Glutamatergic neuron (in vitro differentiated cells): ENCODE measurements around the gene HSPA9. TPM values are rescaled to one million over a fixed set of nuclear protein-coding genes. Genes with fewer than 3 reads are reported as not detected.
"Not testable (repeated sequence)": the region's sequence is repeated elsewhere in the genome, so short reads cannot be mapped to it uniquely, and the experiment has no call there.

Experiments
- DNase-seq: peaks from one replicate; pipeline ENCODE4 v3.0.0; 2022
- H3K27ac Mint-ChIP-seq: one replicate; pipeline ENCODE4 v1.8.0; 2020; ENCODE audit warnings: mild to moderate bottlenecking, mixed read lengths, inconsistent platforms; ENCODE audit not compliant: unreplicated experiment
- H3K27me3 Mint-ChIP-seq: one replicate; pipeline ENCODE4 v1.8.0; 2020; ENCODE audit warnings: mild to moderate bottlenecking, moderate library complexity, mixed read lengths, inconsistent platforms; ENCODE audit not compliant: unreplicated experiment
- H3K36me3 Mint-ChIP-seq: one replicate; pipeline ENCODE4 v1.8.0; 2020; ENCODE audit warnings: mild to moderate bottlenecking, mixed read lengths, inconsistent platforms; ENCODE audit not compliant: unreplicated experiment
- H3K4me1 Mint-ChIP-seq: one replicate; pipeline ENCODE4 v1.8.0; 2020; ENCODE audit warnings: mild to moderate bottlenecking, low read depth, mixed read lengths, inconsistent platforms; ENCODE audit not compliant: unreplicated experiment
- H3K4me3 Mint-ChIP-seq: one replicate; pipeline ENCODE4 v1.8.0; 2020; ENCODE audit warnings: mild to moderate bottlenecking, mixed read lengths, inconsistent platforms; ENCODE audit not compliant: unreplicated experiment
- H3K9me3 Mint-ChIP-seq: one replicate; pipeline ENCODE4 v1.8.0; 2020; ENCODE audit warnings: mild to moderate bottlenecking, moderate library complexity, mixed read lengths, inconsistent platforms; ENCODE audit not compliant: unreplicated experiment
- CTCF ChIP-seq: fragments of 200-600 bp; sonication (generic); IDR thresholded peaks from one replicate; pipeline ENCODE4 v1.5.0; 2021; ENCODE audit not compliant: partially characterized antibody, unreplicated experiment
- total RNA-seq: library from RNA; stranded (reverse); fragmentation: NEBNext Ultra II Directional; extraction: Animal tissue kit (Norgen Biotek cat#: 25700); gene quantifications from one replicate; pipeline ENCODE4 v1.2.1, GENCODE V29; 2021; ENCODE audit not compliant: unreplicated experiment

Gene HSPA9
- total RNA-seq, 1 donor from 2014 or later, result 184 TPM

- Mint-ChIP-seq H3K9me3 (no peaks in the 10 kb centered on the region), H3K4me1 (no peaks in the 10 kb centered on the region), H3K27ac (no peak overlapping the region), H3K4me3 (no peak overlapping the region), H3K36me3 (no peaks in the 10 kb centered on the region), H3K27me3 (no peaks in the 10 kb centered on the region)
- TF ChIP-seq CTCF, result no peak
- DNase-seq, result no peak
Observed at GRCh38 chr5:138514021-138514420, 61.2 kb downstream of the HSPA9 start.

- no peak for DNase-seq
- Mint-ChIP-seq H3K27me3 (no peaks in the 10 kb centered on the region), H3K27ac (no peak overlapping the region), H3K4me1 (no peaks in the 10 kb centered on the region), H3K9me3 (no peaks in the 10 kb centered on the region), H3K4me3 (no peak overlapping the region), H3K36me3 (no peaks in the 10 kb centered on the region)
- no peak for TF ChIP-seq CTCF
Observed at GRCh38 chr5:138508958-138509357, 66.2 kb downstream of the HSPA9 start.

- H3K36me3 Mint-ChIP-seq, H3K27me3 Mint-ChIP-seq, DNase-seq, H3K9me3 Mint-ChIP-seq, H3K4me3 Mint-ChIP-seq, H3K4me1 Mint-ChIP-seq: not testable (repeated sequence)
- peak overlapping the region; percentile 25 for H3K27ac Mint-ChIP-seq
Observed at GRCh38 chr5:138507485-138507884, 67.7 kb downstream of the HSPA9 start.

GRCh38 chr5:138506370-138507306, 68.6 kb downstream of the HSPA9 start:
- peaks cover 2% of the 10 kb centered on the region for H3K27me3 Mint-ChIP-seq
- H3K4me1 Mint-ChIP-seq, result no peaks in the 10 kb centered on the region
- no peak overlapping the region for H3K27ac Mint-ChIP-seq

GRCh38 chr5:138504799-138505198, 70.4 kb downstream of the HSPA9 start:
- Mint-ChIP-seq H3K36me3 (no peaks in the 10 kb centered on the region), H3K27ac (peak overlapping the region; percentile 11), H3K4me3 (no peak overlapping the region), H3K9me3 (no peaks in the 10 kb centered on the region), H3K27me3 (peaks cover 2% of the 10 kb centered on the region), H3K4me1 (no peaks in the 10 kb centered on the region)
- DNase-seq, result no peak
- TF ChIP-seq CTCF, result no peak

More at GRCh38 chr5:138506370-138507306, 68.6 kb downstream of the HSPA9 start:
- TF ChIP-seq CTCF, result no peak
- Mint-ChIP-seq H3K9me3 (no peaks in the 10 kb centered on the region), H3K36me3 (no peaks in the 10 kb centered on the region), H3K4me3 (no peak overlapping the region)
- DNase-seq, result no peak

Other genes starting within 250 kb of the HSPA9 start
- gene CDC25C, start 243.6 kb downstream of the HSPA9 start, total RNA-seq, result 3.2 TPM
- gene FAM53C, start 237.1 kb downstream of the HSPA9 start, total RNA-seq, result 69.9 TPM
- 98.5 TPM for gene KDM3B, start 222.7 kb downstream of the HSPA9 start, total RNA-seq
- 232 TPM for gene REEP2, start 136.3 kb downstream of the HSPA9 start, total RNA-seq
- gene EGR1, start 109.9 kb downstream of the HSPA9 start, total RNA-seq, result 1.3 TPM
- 70.4 TPM for gene ETF1, start 32.2 kb downstream of the HSPA9 start, total RNA-seq
- gene CTNNA1, start 178.0 kb upstream of the HSPA9 start, total RNA-seq, result 598 TPM